BJ (cell line): Measurements from ENCODE around the gene AP5S1. TPM values are rescaled to one million over a fixed set of nuclear protein-coding genes. Genes with fewer than 3 reads are reported as not detected.

Source experiments
- CTCF ChIA-PET: fragments of 350-600 bp; formaldehyde crosslinking; extraction: SDS; loops from one replicate; lab custom pipeline; 2021; ENCODE audit warnings: antibody characterized with exemption, inconsistent platforms; lab: Yijun Ruan, JAX
- POLR2A ChIA-PET: fragments of 300-600 bp; sonication (Branson Sonifier 250); formaldehyde crosslinking; extraction: SDS; loops from one replicate; lab custom pipeline; 2021; ENCODE audit warnings: antibody characterized with exemption; lab: Charles Lee
- DNase-seq: peaks from one replicate; pipeline ENCODE4 v3.0.0-alpha.2; 2011; ENCODE audit warnings: low read depth
- H3K27me3 ChIP-seq: 2 replicates; pipeline ENCODE4 v1.6.0; 2011; ENCODE audit warnings: low read length; ENCODE audit not compliant: control insufficient read depth, insufficient read depth
- H3K36me3 ChIP-seq: 2 replicates; pipeline ENCODE4 v1.5.1; 2011; ENCODE audit warnings: low read length; ENCODE audit not compliant: control insufficient read depth, insufficient read depth
- H3K4me3 ChIP-seq: 2 replicates; pipeline ENCODE4 v1.5.1; 2011; ENCODE audit warnings: low read depth, mild to moderate bottlenecking, control low read depth, low read length
- CTCF ChIP-seq: IDR thresholded peaks from 2 replicates; pipeline ENCODE4 v1.5.1; 2011; ENCODE audit warnings: low read depth, mild to moderate bottlenecking, control low read depth, inconsistent platforms, low read length, moderate library complexity; ENCODE audit not compliant: insufficient read depth
- polyA minus RNA-seq: library from RNA; depleted of rRNA, polyadenylated mRNA; stranded (reverse); fragments of >200 nt; gene quantifications from 2 replicates; pipeline ENCODE4 v1.2.3, GENCODE V29; 2011; rRNA and poly(A)+ RNA removed
- polyA plus RNA-seq: library from polyadenylated mRNA; depleted of rRNA; stranded (reverse); fragments of >200 nt; gene quantifications from 2 replicates; pipeline ENCODE4 v1.2.3, GENCODE V29; 2011; rRNA removed

AP5S1 gene, protein sequence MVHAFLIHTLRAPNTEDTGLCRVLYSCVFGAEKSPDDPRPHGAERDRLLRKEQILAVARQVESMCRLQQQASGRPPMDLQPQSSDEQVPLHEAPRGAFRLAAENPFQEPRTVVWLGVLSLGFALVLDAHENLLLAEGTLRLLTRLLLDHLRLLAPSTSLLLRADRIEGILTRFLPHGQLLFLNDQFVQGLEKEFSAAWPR
- 7.5 and 12.2 TPM in 2 replicates for polyA plus RNA-seq
- polyA minus RNA-seq: 11.4 and 11.7 TPM in 2 replicates

DNA sequence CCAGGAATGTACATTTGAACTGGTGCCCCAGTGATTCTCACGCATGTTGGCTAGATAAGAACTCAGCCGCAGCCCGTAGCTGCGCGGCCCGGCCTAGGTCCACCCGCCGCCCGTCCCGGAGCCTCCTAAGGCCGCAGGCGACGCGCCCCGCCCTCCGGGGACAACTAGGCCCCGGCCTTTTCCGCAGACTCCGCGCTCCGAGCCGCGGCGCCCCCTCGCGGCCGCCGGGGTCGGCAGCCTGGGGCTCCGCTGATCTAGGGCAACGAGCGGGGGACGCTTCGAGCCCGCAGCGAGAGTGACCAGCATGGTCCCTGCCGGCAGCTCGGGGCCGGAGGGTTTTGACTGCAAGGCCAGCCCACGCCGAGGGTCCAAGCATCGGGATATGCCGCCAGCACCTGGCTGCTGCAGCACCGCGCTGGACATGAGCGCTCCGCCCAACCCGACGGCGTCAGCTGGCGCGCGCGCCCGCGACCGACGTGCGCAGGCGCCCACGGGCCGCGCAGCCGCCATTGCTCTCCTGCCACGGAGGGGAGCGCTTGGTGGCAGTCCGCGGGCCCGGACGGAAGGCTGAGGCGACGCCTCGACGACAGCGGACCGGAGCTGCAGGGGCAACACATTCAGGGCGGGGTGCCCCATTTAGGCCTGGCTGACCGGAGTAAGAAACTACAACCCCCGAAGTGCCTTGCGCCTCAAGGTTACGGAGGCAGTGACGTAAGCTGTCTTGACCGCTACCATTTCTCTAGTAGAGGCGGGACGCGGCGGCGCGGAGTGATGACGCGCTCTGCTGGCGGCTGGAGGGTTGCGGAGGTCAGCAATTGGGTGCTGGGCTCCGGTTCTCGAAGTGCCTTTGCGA is at the start of gene AP5S1:
Gene AP5S1 (plus strand): TSS at position 500 of the 853 bp plus-strand sequence. CDS start 1,571 bp downstream, outside the sequence.
- Histone ChIP-seq H3K27me3 (no peaks in the 10 kb centered on the region), H3K36me3 (peaks cover 11% of the 10 kb centered on the region), H3K4me3 (peak within 1 kb of the TSS; percentile 54)
- peak; percentile 64 for DNase-seq
- peak; percentile 66 for TF ChIP-seq CTCF
- POLR2A ChIA-PET: interaction anchor here (1.2 to 1.3 kb wide), 2 partner anchors 33 to 39 kb away, joined by 4 to 5 read pairs; partner anchors contain the start of genes CENPB and SPEF1
- CTCF ChIA-PET: interaction anchor here (0.6 to 11.8 kb wide), 28 partner anchors 13 to 265 kb away, joined by 3 to 248 read pairs (median 4); partner anchors contain the start of genes ADISSP, CDC25B, CENPB and SPEF1

- Histone ChIP-seq H3K36me3 (no peaks in the 10 kb centered on the region), H3K27me3 (no peaks in the 10 kb centered on the region), H3K4me3 (no peak overlapping the region)
- TF ChIP-seq CTCF: no peak
- ChIA-PET POLR2A (no interaction called here), CTCF (interaction anchor here (0.9 to 1.6 kb wide), 3 partner anchors 10 to 61 kb away, joined by 3 to 5 read pairs (median 3); partner anchors contain the start of gene SPEF1)
- no peak for DNase-seq
Measured at GRCh38 chr20:3771552-3772058, 48.7 kb upstream of the AP5S1 start.

GRCh38 chr20:3775457-3776108 is 44.8 kb upstream of the AP5S1 start:
- H3K36me3 ChIP-seq: no peaks in the 10 kb centered on the region
- ChIA-PET POLR2A (no interaction called here), CTCF (interaction anchor here (0.7 to 2.3 kb wide), 2 partner anchors 11 to 57 kb away, joined by 3 to 7 read pairs; partner anchors contain the start of gene CENPB)
- DNase-seq: no peak
- no peak overlapping the region for H3K4me3 ChIP-seq
- no peaks in the 10 kb centered on the region for H3K27me3 ChIP-seq
- no peak for TF ChIP-seq CTCF

DNA sequence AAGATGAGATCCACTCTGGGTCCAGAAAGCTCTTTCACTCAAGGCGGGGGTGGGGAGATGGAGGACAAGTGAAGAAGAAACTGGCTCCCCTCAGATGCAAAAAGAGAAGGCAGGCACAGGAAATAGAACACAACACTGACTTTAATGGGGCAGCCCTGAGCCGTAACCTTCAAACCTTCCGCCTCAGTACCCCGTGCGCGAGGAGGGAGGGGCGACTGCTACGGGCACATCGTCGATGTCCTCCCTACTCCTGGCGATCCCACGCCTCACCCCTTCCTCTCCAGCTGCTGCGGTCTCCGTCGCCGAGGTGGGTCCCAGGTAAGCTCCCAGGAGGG is 43.0 kb upstream of the AP5S1 start:
- POLR2A ChIA-PET: no interaction called here
- H3K4me3 ChIP-seq: peak overlapping the region; percentile 42
- no peaks in the 10 kb centered on the region for H3K27me3 ChIP-seq
- no peak for DNase-seq
- H3K36me3 ChIP-seq: no peaks in the 10 kb centered on the region
- no peak for TF ChIP-seq CTCF
- CTCF ChIA-PET: interaction anchor here (1.0 to 2.3 kb wide), 6 partner anchors 9 to 61 kb away, joined by 3 to 8 read pairs (median 6); partner anchors contain the start of genes ADISSP, AP5S1 and CENPB
